Measurements from ENCODE around the gene MUC3A.
A peak's percentile ranks its signal among the peaks of the same experiment; 100 is the strongest.

The MUC3A gene

DNA sequence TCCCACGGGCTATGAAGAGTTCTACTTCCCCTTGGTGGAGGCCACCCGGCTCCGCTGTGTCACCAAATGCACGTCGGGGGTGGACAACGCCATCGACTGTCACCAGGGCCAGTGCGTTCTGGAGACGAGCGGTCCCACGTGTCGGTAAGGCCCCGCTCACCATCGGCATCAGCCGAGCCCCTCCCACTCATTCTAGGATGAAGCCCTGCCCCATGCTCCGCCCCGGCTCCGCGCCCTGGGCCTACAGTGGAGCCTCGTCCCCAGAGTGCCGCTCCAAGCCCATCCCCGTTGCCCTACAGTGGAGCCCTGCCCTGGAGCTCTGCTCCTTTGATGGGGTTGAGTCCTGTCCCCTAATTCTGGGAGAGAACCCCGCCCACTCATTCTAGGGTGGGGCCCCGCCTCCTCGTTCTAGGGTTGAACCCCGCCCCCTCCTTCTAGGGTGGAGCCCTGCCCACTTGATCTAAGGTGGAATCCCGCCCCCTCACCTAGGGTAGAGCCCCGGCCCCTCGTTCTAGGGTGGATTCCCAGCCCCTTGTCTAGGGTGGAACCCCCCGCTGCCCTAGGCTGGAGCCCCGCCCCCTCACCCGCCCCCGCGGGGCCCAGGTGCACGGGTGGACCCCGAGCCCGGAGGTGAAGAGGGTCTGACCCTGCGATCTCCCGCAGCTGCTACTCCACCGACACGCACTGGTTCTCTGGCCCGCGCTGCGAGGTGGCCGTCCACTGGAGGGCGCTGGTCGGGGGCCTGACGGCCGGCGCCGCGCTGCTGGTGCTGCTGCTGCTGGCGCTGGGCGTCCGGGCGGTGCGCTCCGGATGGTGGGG, 16.6 kb downstream of the MUC3A start (continued):
- TF ChIP-seq ZNF121 (tag by site-specific recombination; IDR thresholded peaks at IDR 0.05) (no peak), PRDM1 (tag by site-specific recombination; IDR thresholded peaks at IDR 0.05) (no peak), ZSCAN30 (tag by site-specific recombination; IDR thresholded peaks at IDR 0.05) (peak; percentile 91), BCL11A (tag by site-specific recombination; IDR thresholded peaks at IDR 0.05; ENCODE audit: low read depth) (peak; percentile 66; the same call in 1 of the 2 replicates), ZBTB17 (tag by site-specific recombination; IDR thresholded peaks at IDR 0.05) (0 out of 2 replicates have a peak, but pooled peaks have one; percentile 18), ZNF501 (tag by site-specific recombination; IDR thresholded peaks at IDR 0.05) (0 out of 2 replicates have a peak, but pooled peaks have one; percentile 53), ZBTB1 (tag by site-specific recombination; IDR thresholded peaks at IDR 0.05) (no peak), EGR2 (tag by site-specific recombination; IDR thresholded peaks at IDR 0.05; ENCODE audit: low read depth) (peak; percentile 78), ZNF549 (tag by site-specific recombination; IDR thresholded peaks at IDR 0.05) (no peak), ZNF391 (tag by site-specific recombination; IDR thresholded peaks at IDR 0.05; ENCODE audit: borderline replicate concordance, low read depth) (no peak), ZFHX2 (tag by site-specific recombination; conservative IDR thresholded peaks at IDR 0.05) (peak; percentile 90), ZNF214 (tag by site-specific recombination; IDR thresholded peaks at IDR 0.05; ENCODE audit: borderline replicate concordance) (no peak), ZNF658 (tag by site-specific recombination; IDR thresholded peaks at IDR 0.05) (no peak), ZIC2 (tag by site-specific recombination; IDR thresholded peaks at IDR 0.05) (no peak), YY2 (tag by site-specific recombination; IDR thresholded peaks at IDR 0.05) (no peak), ZNF600 (tag by site-specific recombination; IDR thresholded peaks at IDR 0.05) (0 out of 2 replicates have a peak, but pooled peaks have one; percentile 15)

DNA sequence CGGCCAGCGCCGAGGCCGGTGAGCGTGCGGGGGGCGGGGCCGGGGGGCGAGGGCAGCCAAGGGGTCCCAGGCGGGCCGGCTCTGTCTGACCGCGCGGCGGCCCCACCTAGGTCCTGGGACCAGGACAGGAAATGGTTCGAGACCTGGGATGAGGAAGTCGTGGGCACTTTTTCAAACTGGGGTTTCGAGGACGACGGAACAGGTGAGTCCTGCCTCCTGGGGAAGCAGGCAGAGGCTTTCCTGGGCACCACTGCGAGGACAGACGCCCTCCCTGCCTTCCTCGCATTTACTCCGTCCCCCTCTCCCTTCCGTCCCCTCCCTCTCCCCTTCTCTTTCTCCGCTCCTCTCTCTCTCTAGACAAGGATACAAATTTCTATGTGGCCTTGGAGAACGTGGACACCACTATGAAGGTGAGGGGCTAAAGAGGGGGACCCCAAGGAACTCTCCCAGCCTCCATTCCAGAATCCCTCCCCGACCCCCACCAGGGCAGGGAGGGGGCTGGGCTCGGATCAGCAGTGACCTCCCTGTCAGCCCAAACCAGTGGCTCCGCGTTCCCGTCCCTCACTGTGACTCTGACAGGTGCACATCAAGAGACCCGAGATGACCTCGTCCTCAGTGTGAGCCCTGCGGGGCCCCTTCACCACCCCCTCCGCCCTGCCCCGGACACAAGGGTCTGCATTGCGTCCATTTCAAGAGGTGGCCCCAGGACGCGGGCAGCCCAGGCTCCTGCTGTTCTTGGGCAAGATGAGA, 17.4 kb downstream of the MUC3A start:
- Histone ChIP-seq H3K27ac (ENCODE audit: extremely low read depth, low read depth, low read length) (no peak overlapping the region), H3K9me3 (ENCODE audit: control insufficient read depth, insufficient read depth, low read depth, low read length) (no peaks in the 10 kb centered on the region), H3K4me3 (ENCODE audit: low read depth, low read length) (no peak overlapping the region), H3K36me3 (ENCODE audit: control insufficient read depth in 2 of 2, insufficient read depth in 1 of 2, low read length in 2 of 2) (no peaks in the 10 kb centered on the region), H3K4me1 (ENCODE audit: control insufficient read depth, insufficient read depth, low read length) (peaks cover 4% of the 10 kb centered on the region)
- ChIA-PET POLR2A (no interaction called here), CTCF (interaction anchor here (0.7 to 1.3 kb wide), 8 partner anchors 8 to 92 kb away, joined by 3 to 10 read pairs (median 6); no protein-coding TSS in a partner anchor)
- TF ChIP-seq ZNF175 (tag by site-specific recombination; IDR thresholded peaks at IDR 0.05) (no peak), ZNF335 (tag by site-specific recombination; conservative IDR thresholded peaks at IDR 0.05) (peak; percentile 85), ZFP69B (tag by site-specific recombination; IDR thresholded peaks at IDR 0.05) (no peak), ZNF777 (tag by site-specific recombination; IDR thresholded peaks at IDR 0.05; ENCODE audit: borderline replicate concordance) (peak; percentile 85; the same call in 1 of the 2 replicates), SCRT2 (tag by site-specific recombination; IDR thresholded peaks at IDR 0.05) (peak; percentile 40; the same call in 1 of the 2 replicates), HOXC10 (CRISPR knock-in tag; IDR thresholded peaks at IDR 0.05) (no peak), ZNF366 (tag by site-specific recombination; conservative IDR thresholded peaks at IDR 0.05) (peak; percentile 75), ZNF677 (tag by site-specific recombination; IDR thresholded peaks at IDR 0.05) (peak; percentile 53; the same call in 1 of the 2 replicates), ZNF510 (tag by site-specific recombination; IDR thresholded peaks at IDR 0.05; ENCODE audit: insufficient replicate concordance) (no peak), ZFP3 (tag by site-specific recombination; IDR thresholded peaks at IDR 0.05; ENCODE audit: low read depth) (no peak), ZBTB17 (tag by site-specific recombination; IDR thresholded peaks at IDR 0.05) (peak; percentile 50)
- TF ChIP-seq, protein P1, sequence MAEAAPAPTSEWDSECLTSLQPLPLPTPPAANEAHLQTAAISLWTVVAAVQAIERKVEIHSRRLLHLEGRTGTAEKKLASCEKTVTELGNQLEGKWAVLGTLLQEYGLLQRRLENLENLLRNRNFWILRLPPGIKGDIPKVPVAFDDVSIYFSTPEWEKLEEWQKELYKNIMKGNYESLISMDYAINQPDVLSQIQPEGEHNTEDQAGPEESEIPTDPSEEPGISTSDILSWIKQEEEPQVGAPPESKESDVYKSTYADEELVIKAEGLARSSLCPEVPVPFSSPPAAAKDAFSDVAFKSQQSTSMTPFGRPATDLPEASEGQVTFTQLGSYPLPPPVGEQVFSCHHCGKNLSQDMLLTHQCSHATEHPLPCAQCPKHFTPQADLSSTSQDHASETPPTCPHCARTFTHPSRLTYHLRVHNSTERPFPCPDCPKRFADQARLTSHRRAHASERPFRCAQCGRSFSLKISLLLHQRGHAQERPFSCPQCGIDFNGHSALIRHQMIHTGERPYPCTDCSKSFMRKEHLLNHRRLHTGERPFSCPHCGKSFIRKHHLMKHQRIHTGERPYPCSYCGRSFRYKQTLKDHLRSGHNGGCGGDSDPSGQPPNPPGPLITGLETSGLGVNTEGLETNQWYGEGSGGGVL (tag by site-specific recombination; IDR thresholded peaks at IDR 0.05) = peak; percentile 32; the same call in 1 of the 2 replicates
- TF ChIP-seq, protein P2, sequence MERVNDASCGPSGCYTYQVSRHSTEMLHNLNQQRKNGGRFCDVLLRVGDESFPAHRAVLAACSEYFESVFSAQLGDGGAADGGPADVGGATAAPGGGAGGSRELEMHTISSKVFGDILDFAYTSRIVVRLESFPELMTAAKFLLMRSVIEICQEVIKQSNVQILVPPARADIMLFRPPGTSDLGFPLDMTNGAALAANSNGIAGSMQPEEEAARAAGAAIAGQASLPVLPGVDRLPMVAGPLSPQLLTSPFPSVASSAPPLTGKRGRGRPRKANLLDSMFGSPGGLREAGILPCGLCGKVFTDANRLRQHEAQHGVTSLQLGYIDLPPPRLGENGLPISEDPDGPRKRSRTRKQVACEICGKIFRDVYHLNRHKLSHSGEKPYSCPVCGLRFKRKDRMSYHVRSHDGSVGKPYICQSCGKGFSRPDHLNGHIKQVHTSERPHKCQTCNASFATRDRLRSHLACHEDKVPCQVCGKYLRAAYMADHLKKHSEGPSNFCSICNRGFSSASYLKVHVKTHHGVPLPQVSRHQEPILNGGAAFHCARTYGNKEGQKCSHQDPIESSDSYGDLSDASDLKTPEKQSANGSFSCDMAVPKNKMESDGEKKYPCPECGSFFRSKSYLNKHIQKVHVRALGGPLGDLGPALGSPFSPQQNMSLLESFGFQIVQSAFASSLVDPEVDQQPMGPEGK (tag by site-specific recombination; IDR thresholded peaks at IDR 0.05) = peak; percentile 25; the same call in 1 of the 2 replicates
- TF ChIP-seq, protein P3, sequence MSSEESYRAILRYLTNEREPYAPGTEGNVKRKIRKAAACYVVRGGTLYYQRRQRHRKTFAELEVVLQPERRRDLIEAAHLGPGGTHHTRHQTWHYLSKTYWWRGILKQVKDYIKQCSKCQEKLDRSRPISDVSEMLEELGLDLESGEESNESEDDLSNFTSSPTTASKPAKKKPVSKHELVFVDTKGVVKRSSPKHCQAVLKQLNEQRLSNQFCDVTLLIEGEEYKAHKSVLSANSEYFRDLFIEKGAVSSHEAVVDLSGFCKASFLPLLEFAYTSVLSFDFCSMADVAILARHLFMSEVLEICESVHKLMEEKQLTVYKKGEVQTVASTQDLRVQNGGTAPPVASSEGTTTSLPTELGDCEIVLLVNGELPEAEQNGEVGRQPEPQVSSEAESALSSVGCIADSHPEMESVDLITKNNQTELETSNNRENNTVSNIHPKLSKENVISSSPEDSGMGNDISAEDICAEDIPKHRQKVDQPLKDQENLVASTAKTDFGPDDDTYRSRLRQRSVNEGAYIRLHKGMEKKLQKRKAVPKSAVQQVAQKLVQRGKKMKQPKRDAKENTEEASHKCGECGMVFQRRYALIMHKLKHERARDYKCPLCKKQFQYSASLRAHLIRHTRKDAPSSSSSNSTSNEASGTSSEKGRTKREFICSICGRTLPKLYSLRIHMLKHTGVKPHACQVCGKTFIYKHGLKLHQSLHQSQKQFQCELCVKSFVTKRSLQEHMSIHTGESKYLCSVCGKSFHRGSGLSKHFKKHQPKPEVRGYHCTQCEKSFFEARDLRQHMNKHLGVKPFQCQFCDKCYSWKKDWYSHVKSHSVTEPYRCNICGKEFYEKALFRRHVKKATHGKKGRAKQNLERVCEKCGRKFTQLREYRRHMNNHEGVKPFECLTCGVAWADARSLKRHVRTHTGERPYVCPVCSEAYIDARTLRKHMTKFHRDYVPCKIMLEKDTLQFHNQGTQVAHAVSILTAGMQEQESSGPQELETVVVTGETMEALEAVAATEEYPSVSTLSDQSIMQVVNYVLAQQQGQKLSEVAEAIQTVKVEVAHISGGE (tag by site-specific recombination; conservative IDR thresholded peaks at IDR 0.05; ENCODE audit: low read depth) = peak; percentile 22; the same call in 1 of the 2 replicates

Measured in HEK293 (cell line).